Naive thymus-derived CD4-positive, alpha-beta T cell (primary cell): ENCODE data around the gene EYA3. TPM values are rescaled to one million over a fixed set of nuclear protein-coding genes. Genes with fewer than 3 reads are reported as not detected.

ENCODE experiments used
- ATAC-seq: fragments of 150-1000 bp; cut with Tn5 transposase; 2 replicates; pipeline ENCODE4 v1.10.0; 2021; ENCODE audit warnings: mild to moderate bottlenecking, moderate library complexity
- CTCF ChIA-PET: fragments of 350-600 bp; sonication (Branson Sonifier 250); formaldehyde crosslinking; loops from one replicate; lab custom pipeline; 2021; ENCODE audit warnings: antibody characterized with exemption; lab: Charles Lee
- POLR2A ChIA-PET: fragments of 350-600 bp; sonication (Branson Sonifier 250); formaldehyde crosslinking; loops from one replicate; lab custom pipeline; 2021; ENCODE audit warnings: antibody characterized with exemption, inconsistent platforms; lab: Charles Lee
- DNase-seq, 9 donors: peaks; one replicate each; pipeline versions ENCODE4 v3.0.0 to v3.0.0-alpha.2; 2020 to 2022; ENCODE audit warnings: mixed read lengths in 1 of 9
- H3K27ac ChIP-seq: one replicate; pipeline ENCODE4 v1.7.0; 2013; ENCODE audit warnings: mild to moderate bottlenecking, low read depth, low read length, moderate library complexity
- H3K27me3 ChIP-seq, 2 donors: one replicate each; pipeline ENCODE4 v1.7.0; 2013; ENCODE audit warnings: low read length in 2 of 2, mild to moderate bottlenecking in 2 of 2, moderate library complexity in 2 of 2; ENCODE audit not compliant: control insufficient read depth in 2 of 2, insufficient read depth in 2 of 2
- H3K36me3 ChIP-seq, 3 experiments: 1 replicate in 2 of 3; 2 replicates in 1 of 3; pipeline ENCODE4 v1.7.0; 2013; ENCODE audit warnings: low read length in 3 of 3, mild to moderate bottlenecking in 3 of 3, moderate library complexity in 1 of 3; ENCODE audit not compliant: insufficient read depth in 3 of 3, control insufficient read depth in 2 of 3
- H3K4me1 ChIP-seq, 2 donors: one replicate each; pipeline ENCODE4 v1.7.0; 2013; ENCODE audit warnings: low read length in 2 of 2, mild to moderate bottlenecking in 2 of 2, moderate library complexity in 1 of 2; ENCODE audit not compliant: control insufficient read depth in 2 of 2, insufficient read depth in 2 of 2
- H3K4me3 ChIP-seq: 2 replicates; pipeline ENCODE4 v1.7.0; 2013; ENCODE audit warnings: mild to moderate bottlenecking, low read length
- H3K9me3 ChIP-seq, 3 experiments: 1 replicate in 2 of 3; 2 replicates in 1 of 3; pipeline ENCODE4 v1.7.0; 2013; ENCODE audit warnings: low read length in 3 of 3; ENCODE audit not compliant: control insufficient read depth in 2 of 3
- H3K27ac Mint-ChIP-seq, 9 donors: one replicate each; pipeline ENCODE4 v1.8.0; 2020 to 2022; ENCODE audit warnings: mixed read lengths in 9 of 9, mild to moderate bottlenecking in 8 of 9, moderate library complexity in 5 of 9, inconsistent platforms in 2 of 9
- H3K27me3 Mint-ChIP-seq, 5 donors: one replicate each; pipeline ENCODE4 v1.8.0; 2021 to 2022; ENCODE audit warnings: mixed read lengths in 5 of 5, mild to moderate bottlenecking in 1 of 5
- H3K36me3 Mint-ChIP-seq, 5 donors: one replicate each; pipeline ENCODE4 v1.8.0; 2020 to 2022; ENCODE audit warnings: mixed read lengths in 5 of 5, mild to moderate bottlenecking in 3 of 5, inconsistent platforms in 1 of 5
- H3K4me1 Mint-ChIP-seq, 7 donors: one replicate each; pipeline ENCODE4 v1.8.0; 2020 to 2022; ENCODE audit warnings: mixed read lengths in 7 of 7, mild to moderate bottlenecking in 3 of 7, inconsistent platforms in 1 of 7
- H3K4me3 Mint-ChIP-seq, 10 donors: one replicate each; pipeline ENCODE4 v1.8.0; 2020 to 2022; ENCODE audit warnings: mild to moderate bottlenecking in 10 of 10, mixed read lengths in 10 of 10, moderate library complexity in 6 of 10, inconsistent platforms in 2 of 10
- H3K9me3 Mint-ChIP-seq, 11 donors: one replicate each; pipeline ENCODE4 v1.8.0; 2020 to 2022; ENCODE audit warnings: mixed read lengths in 11 of 11, mild to moderate bottlenecking in 4 of 11, inconsistent platforms in 1 of 11, moderate library complexity in 1 of 11
- intact Hi-C, 2 donors: fragments of 100-400 bp; cut with micrococcal nuclease; formaldehyde crosslinking; loops; one replicate each; pipeline ENCODE4 v1.15.1; 2023
- polyA plus RNA-seq, 2 donors: library from polyadenylated mRNA; unstranded; fragments of 300-500 nt; fragmentation: Illumina TruSeq; gene quantifications; one replicate each; pipeline ENCODE4 v1.2.3, GENCODE V29; 2021
- total RNA-seq, 6 experiments: library from RNA in 5 of 6; stranded (reverse) in 5 of 6; gene quantifications; 1 replicate in 5 of 6; 2 replicates in 1 of 6; pipeline ENCODE4 v1.2.3 and lab custom pipeline; 2021 to 2026

Gene EYA3
- total and polyA plus RNA-seq, 7 experiments from 2014 or later, result 4.9 to 31.7 (median 18.6) TPM

DNA sequence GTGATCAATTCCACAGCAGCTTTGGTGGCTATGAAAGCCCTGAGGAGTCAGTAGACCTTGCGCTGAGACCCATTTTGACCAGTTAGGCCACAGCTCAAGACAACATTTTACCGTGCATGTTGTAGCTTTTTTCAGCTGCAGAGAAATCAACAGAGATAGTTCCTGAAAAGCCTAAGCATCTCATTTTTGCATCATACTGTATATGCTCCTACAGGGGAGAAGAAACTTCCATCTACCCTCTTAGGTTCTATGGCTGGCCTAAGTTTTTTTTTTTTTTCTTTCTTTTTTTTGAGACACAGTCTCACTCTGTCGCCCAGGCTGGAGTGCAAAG, 24.8 kb upstream of the EYA3 start:
- peaks cover 0 to 8% of the 10 kb centered on the region in 2 donors for H3K4me1 ChIP-seq
- Mint-ChIP-seq H3K27me3 (peaks cover 0 to 13% (median 3%) of the 10 kb centered on the region in 5 donors), H3K27ac (no peak overlapping the region), H3K36me3 (peaks cover 0 to 6% (median 0%) of the 10 kb centered on the region in 5 donors), H3K4me1 (peaks cover 0 to 34% (median 7%) of the 10 kb centered on the region in 7 donors), H3K9me3 (peaks cover 0 to 4% (median 0%) of the 10 kb centered on the region in 11 donors), H3K4me3 (no peak overlapping the region)
- ATAC-seq, result no peak
- no peaks in the 10 kb centered on the region for H3K9me3 ChIP-seq
- intact Hi-C loops, result no loop called here
- no peak overlapping the region for H3K27ac ChIP-seq
- ChIA-PET POLR2A (no interaction called here), CTCF (no interaction called here)
- H3K36me3 ChIP-seq, result no peaks in the 10 kb centered on the region
- no peaks in the 10 kb centered on the region for H3K27me3 ChIP-seq
- H3K4me3 ChIP-seq, result no peak overlapping the region
- no peak for DNase-seq

DNA sequence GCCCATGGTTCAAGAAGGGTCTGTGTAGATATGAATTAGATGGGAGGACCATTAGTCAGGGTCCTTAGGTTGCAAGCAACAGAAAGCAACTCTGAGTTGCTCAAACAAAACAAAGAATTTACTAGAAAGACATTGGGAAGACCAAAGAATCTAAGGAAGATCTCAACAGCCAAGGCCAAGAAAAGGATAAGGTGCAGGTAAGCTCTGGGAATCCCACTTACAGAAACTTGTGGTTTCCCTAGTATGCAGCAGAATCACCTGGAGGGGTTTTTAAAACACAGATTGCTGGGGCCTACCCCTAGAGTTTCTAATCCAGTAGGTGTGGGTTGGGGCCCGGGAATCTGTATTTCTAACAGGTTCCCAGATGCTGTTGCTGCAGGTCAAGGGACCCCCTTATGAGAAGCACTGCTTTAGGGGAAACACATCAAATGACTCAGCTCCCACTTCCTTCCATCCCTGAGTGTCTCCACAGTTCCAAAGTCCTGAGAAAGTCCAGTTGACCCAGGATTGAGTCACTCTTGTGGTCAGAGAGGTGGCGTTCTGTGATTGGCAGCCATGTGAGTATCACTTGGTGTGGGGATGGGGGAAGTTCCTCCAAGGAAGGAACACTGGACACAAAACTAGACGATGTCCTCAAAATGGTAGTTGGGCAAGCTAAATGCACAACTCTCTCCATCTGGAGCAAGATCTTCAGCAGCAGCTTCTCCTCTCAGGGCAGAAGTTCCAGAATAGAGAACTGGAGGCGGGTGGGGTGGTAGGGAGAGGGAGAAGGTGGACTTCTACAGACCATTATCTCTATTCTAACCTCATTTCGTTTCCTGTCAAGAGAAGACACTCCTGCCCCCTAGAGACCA, 24.2 kb upstream of the EYA3 start:
- Histone ChIP-seq H3K4me3 (no peak overlapping the region), H3K27ac (no peak overlapping the region), H3K4me1 (peaks cover 0 to 8% of the 10 kb centered on the region in 2 donors), H3K36me3 (no peaks in the 10 kb centered on the region), H3K9me3 (no peaks in the 10 kb centered on the region), H3K27me3 (no peaks in the 10 kb centered on the region)
- CTCF ChIA-PET, result interaction anchor here (1.0 to 1.2 kb wide), 2 partner anchors 29 to 96 kb away, joined by 3 read pairs; no protein-coding TSS in a partner anchor
- no peak overlapping the region for H3K4me3 Mint-ChIP-seq
- peak; percentile 72 for ATAC-seq
- no peak for DNase-seq
- H3K9me3 Mint-ChIP-seq, result peaks cover 0 to 4% (median 0%) of the 10 kb centered on the region in 11 donors
- peaks cover 0 to 34% (median 7%) of the 10 kb centered on the region in 7 donors for H3K4me1 Mint-ChIP-seq
- intact Hi-C loops, result no loop called here
- POLR2A ChIA-PET, result no interaction called here
- peaks cover 0 to 6% (median 0%) of the 10 kb centered on the region in 5 donors for H3K36me3 Mint-ChIP-seq
- H3K27me3 Mint-ChIP-seq, result peaks cover 0 to 12% (median 3%) of the 10 kb centered on the region in 5 donors
- no peak overlapping the region for H3K27ac Mint-ChIP-seq

DNA sequence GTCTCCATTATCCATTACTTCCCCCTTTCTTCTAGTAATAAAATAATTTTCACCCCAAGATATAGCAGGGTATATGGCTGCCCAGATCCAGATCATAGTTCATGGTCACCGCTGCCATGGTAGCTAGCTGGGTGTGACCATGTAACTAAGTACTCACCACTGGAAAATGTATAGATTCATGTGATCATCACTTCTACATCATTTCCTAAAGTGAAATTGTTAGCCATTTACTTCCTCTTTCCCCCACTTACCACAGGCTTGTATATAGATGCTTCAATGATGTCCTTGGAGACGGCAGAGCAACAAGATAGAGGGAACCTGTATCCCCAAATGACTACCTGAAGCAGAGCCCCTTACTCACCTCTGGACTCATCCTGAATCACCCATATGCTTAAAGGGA, 22.7 kb upstream of the EYA3 start:
- Histone ChIP-seq H3K9me3 (no peaks in the 10 kb centered on the region), H3K27me3 (no peaks in the 10 kb centered on the region), H3K27ac (no peak overlapping the region), H3K4me1 (peaks cover 0 to 8% of the 10 kb centered on the region in 2 donors), H3K4me3 (no peak overlapping the region), H3K36me3 (no peaks in the 10 kb centered on the region)
- peak; percentile 81 for ATAC-seq
- peaks cover 0 to 4% (median 0%) of the 10 kb centered on the region in 5 donors for H3K27me3 Mint-ChIP-seq
- CTCF ChIA-PET, result no interaction called here
- POLR2A ChIA-PET, result no interaction called here
- H3K4me1 Mint-ChIP-seq, result peaks cover 0 to 34% (median 7%) of the 10 kb centered on the region in 7 donors
- intact Hi-C loops, result no loop called here
- peak overlapping the region in 1 of 9 donors; percentile 25 for H3K27ac Mint-ChIP-seq
- peaks cover 0 to 4% (median 0%) of the 10 kb centered on the region in 11 donors for H3K9me3 Mint-ChIP-seq
- no peak overlapping the region for H3K4me3 Mint-ChIP-seq
- peaks cover 0 to 6% (median 0%) of the 10 kb centered on the region in 5 donors for H3K36me3 Mint-ChIP-seq
- DNase-seq, result no peak

DNA sequence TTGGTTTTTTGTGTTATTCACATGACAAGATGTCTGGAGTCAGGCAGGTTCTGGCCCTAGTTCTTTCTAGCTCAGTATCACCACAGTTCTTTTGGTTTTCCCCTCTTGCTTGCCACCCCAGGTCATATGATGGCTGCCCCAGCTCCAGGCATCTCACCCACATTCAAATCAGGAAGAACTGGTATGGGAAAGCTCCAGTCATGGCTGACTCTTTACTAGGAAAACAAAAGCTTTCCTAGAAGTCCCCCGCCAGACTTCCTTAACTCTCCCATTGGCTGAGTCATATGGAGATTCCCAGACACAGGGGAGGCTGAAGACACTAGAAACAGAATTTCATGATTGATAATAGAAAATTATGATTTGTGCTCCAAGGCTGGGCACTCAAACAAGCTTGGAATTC, 22.1 kb upstream of the EYA3 start:
- Mint-ChIP-seq H3K36me3 (peaks cover 0 to 6% (median 0%) of the 10 kb centered on the region in 5 donors), H3K4me1 (peaks cover 0 to 33% (median 7%) of the 10 kb centered on the region in 7 donors), H3K9me3 (peaks cover 0 to 4% (median 0%) of the 10 kb centered on the region in 11 donors), H3K27ac (peak overlapping the region in 1 of 9 donors; percentile 20), H3K4me3 (no peak overlapping the region), H3K27me3 (peaks cover 0 to 4% (median 0%) of the 10 kb centered on the region in 5 donors)
- peaks cover 0 to 8% of the 10 kb centered on the region in 2 donors for H3K4me1 ChIP-seq
- no peak overlapping the region for H3K4me3 ChIP-seq
- no peak overlapping the region for H3K27ac ChIP-seq
- intact Hi-C loops, result no loop called here
- no peaks in the 10 kb centered on the region for H3K27me3 ChIP-seq
- POLR2A ChIA-PET, result no interaction called here
- ATAC-seq, result no peak
- no peaks in the 10 kb centered on the region for H3K9me3 ChIP-seq
- CTCF ChIA-PET, result interaction anchor here (0.9 kb wide), 1 partner anchor 98 kb away, joined by 3 read pairs; no protein-coding TSS in a partner anchor
- no peaks in the 10 kb centered on the region for H3K36me3 ChIP-seq
- no peak for DNase-seq

DNA sequence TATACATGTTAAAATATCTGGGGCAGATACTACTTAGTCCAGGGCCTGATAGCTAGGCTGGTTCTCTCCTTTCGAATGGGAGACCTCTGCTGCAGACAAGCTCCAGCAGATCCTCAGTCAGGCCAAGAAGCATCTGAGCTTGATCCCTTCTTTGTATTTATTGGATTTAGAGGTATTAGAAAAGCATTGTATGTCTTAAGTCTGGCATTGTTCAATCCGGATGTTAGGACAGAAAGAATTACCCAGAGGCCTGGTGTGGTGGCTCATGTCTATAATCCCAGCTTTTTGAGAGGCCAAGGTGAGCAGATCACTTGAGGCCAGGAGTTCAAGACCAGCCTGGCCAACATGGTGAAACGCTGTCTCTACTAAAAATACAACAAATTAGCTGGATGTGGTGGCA, 21.2 kb upstream of the EYA3 start:
- H3K4me1 Mint-ChIP-seq, result peaks cover 0 to 29% (median 0%) of the 10 kb centered on the region in 7 donors
- peaks cover 0 to 7% (median 0%) of the 10 kb centered on the region in 5 donors for H3K27me3 Mint-ChIP-seq
- H3K9me3 ChIP-seq, result no peaks in the 10 kb centered on the region
- no peak overlapping the region for H3K27ac ChIP-seq
- ATAC-seq (no peak), DNase-seq (no peak)
- intact Hi-C loops, result no loop called here
- H3K27ac Mint-ChIP-seq, result no peak overlapping the region
- H3K4me3 ChIP-seq, result no peak overlapping the region
- H3K9me3 Mint-ChIP-seq, result peaks cover 0 to 4% (median 0%) of the 10 kb centered on the region in 11 donors
- H3K27me3 ChIP-seq, result no peaks in the 10 kb centered on the region
- no peak overlapping the region for H3K4me3 Mint-ChIP-seq
- H3K36me3 ChIP-seq, result no peaks in the 10 kb centered on the region
- H3K4me1 ChIP-seq, result no peaks in the 10 kb centered on the region
- peaks cover 0 to 6% (median 0%) of the 10 kb centered on the region in 5 donors for H3K36me3 Mint-ChIP-seq
- ChIA-PET POLR2A (no interaction called here), CTCF (interaction anchor here (0.6 to 0.9 kb wide), 2 partner anchors 73 to 99 kb away, joined by 3 to 7 read pairs; no protein-coding TSS in a partner anchor)

DNA sequence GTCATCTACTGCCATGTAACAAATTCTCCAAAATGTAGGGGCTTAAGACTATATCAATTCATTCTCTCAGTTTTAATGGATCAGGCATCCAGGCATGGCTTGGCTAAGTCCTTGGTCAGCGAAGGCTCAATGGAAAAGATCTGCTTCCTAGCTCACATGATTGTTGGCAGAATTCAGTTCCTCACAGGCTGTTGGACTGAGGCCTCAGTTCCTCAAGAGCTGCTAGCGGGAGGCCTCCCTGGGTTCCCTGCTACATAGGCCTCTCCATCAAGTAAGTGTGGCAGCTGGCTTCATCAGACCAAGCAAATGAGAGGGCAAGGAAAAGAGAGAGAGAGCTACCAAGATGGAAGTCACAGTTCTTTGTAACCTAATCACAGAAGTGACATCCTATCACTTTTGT, 19.6 kb upstream of the EYA3 start:
- peaks cover 0 to 4% (median 0%) of the 10 kb centered on the region in 11 donors for H3K9me3 Mint-ChIP-seq
- intact Hi-C loops, result no loop called here
- no peaks in the 10 kb centered on the region for H3K4me1 ChIP-seq
- no peaks in the 10 kb centered on the region for H3K9me3 ChIP-seq
- no peak overlapping the region for H3K4me3 Mint-ChIP-seq
- no peaks in the 10 kb centered on the region for H3K36me3 ChIP-seq
- no peak overlapping the region for H3K27ac ChIP-seq
- peaks cover 0 to 6% (median 0%) of the 10 kb centered on the region in 5 donors for H3K36me3 Mint-ChIP-seq
- H3K4me3 ChIP-seq, result no peak overlapping the region
- ChIA-PET CTCF (no interaction called here), POLR2A (no interaction called here)
- no peaks in the 10 kb centered on the region for H3K27me3 ChIP-seq
- H3K27ac Mint-ChIP-seq, result peak overlapping the region in 1 of 9 donors; percentile 26
- H3K4me1 Mint-ChIP-seq, result peaks cover 0 to 21% (median 0%) of the 10 kb centered on the region in 7 donors
- ATAC-seq, result no peak
- no peak for DNase-seq
- peaks cover 0 to 17% (median under 1%) of the 10 kb centered on the region in 5 donors for H3K27me3 Mint-ChIP-seq
